HepG2 (cell line): ENCODE measurements around the gene AXIN1. TPM values are rescaled to one million over a fixed set of nuclear protein-coding genes. Genes with fewer than 3 reads are reported as not detected.
"Not testable (repeated sequence)": the region's sequence is repeated elsewhere in the genome, so short reads cannot be mapped to it uniquely, and the experiment has no call there.

Experiments used
- ATAC-seq: fragments of 200-7000 bp; cut with Tn5 transposase; 3 replicates; pipeline ENCODE4 v1.9.1; 2020; ENCODE audit warnings: mild to moderate bottlenecking, moderate library complexity
- BruUV-seq: library from RNA; stranded (reverse); fragments of 400-500 nt; replicated peaks from 2 replicates; lab custom pipeline; 2021; lab: Mats Ljungman, UMichigan
- CTCF ChIA-PET: fragments of 300-600 bp; formaldehyde crosslinking; extraction: SDS; loops from one replicate; lab custom pipeline; 2021; ENCODE audit warnings: low total read pairs, inconsistent platforms, low intra/inter-chr PET ratio; lab: Yijun Ruan, JAX
- POLR2A ChIA-PET: fragments of 350-600 bp; sonication (Branson Sonifier 250); formaldehyde crosslinking; loops from one replicate; lab custom pipeline; 2020; ENCODE audit warnings: antibody characterized with exemption, inconsistent platforms; lab: Yijun Ruan, JAX
- DNase-seq: peaks from one replicate; pipeline ENCODE4 v3.0.0-alpha.2; 2015; ENCODE audit warnings: low spot score
- FAIRE-seq: peaks from 3 replicates; lab custom pipeline; 2011; peaks lifted over from hg19 to GRCh38; lab: Jason Lieb, UNC
- H2AFZ ChIP-seq: one replicate; pipeline ENCODE4 v1.6.1; 2011; ENCODE audit warnings: low read length, inconsistent platforms
- H3K27ac ChIP-seq: fragments of 300-600 bp; 3 replicates; pipeline ENCODE4 v1.8.0; 2011; ENCODE audit warnings: mixed run types, mild to moderate bottlenecking, mixed read lengths, low read length, inconsistent platforms; ENCODE audit not compliant: insufficient read depth; ENCODE audit errors: extremely low read length
- H3K27me3 ChIP-seq, 2 experiments: fragments of 200-600 bp in 1 of 2; 2 replicates in 1 of 2; 3 replicates in 1 of 2; pipeline versions ENCODE4 v1.6.0 to v1.8.0; 2011; ENCODE audit warnings: low read length in 2 of 2, mild to moderate bottlenecking in 2 of 2, moderate library complexity in 2 of 2, inconsistent platforms in 1 of 2; ENCODE audit not compliant: insufficient read depth in 2 of 2, control insufficient read depth in 1 of 2
- H3K36me3 ChIP-seq, 2 experiments: fragments of 200-600 bp in 1 of 2; replicated peaks in 1 of 2; 2 replicates in 1 of 2; 3 replicates in 1 of 2; pipeline versions ENCODE4 v1.5.1 to v1.8.0; 2011; ENCODE audit warnings: low read length in 2 of 2, inconsistent platforms in 1 of 2; ENCODE audit not compliant: insufficient read depth in 2 of 2, control insufficient read depth in 1 of 2
- H3K4me1 ChIP-seq: 2 replicates; pipeline ENCODE4 v1.5.1; 2012; ENCODE audit warnings: low read length, inconsistent platforms; ENCODE audit not compliant: insufficient read depth
- H3K4me2 ChIP-seq: 2 replicates; pipeline ENCODE4 v1.6.0; 2011; ENCODE audit warnings: low read depth, low read length, inconsistent platforms
- H3K4me3 ChIP-seq, 3 experiments: fragments of 200-600 bp in 1 of 3; sonication (generic), shearing (Covaris generic) in 1 of 3; replicated peaks in 1 of 3; 2 replicates each; pipeline ENCODE4 v1.5.1; 2011 to 2016; ENCODE audit warnings: low read length in 3 of 3, inconsistent platforms in 2 of 3, low read depth in 2 of 3, mild to moderate bottlenecking in 2 of 3, control low read depth in 1 of 3, mixed read lengths in 1 of 3; ENCODE audit not compliant: insufficient read depth in 1 of 3
- H3K79me2 ChIP-seq: one replicate; pipeline ENCODE4 v1.6.1; 2011; ENCODE audit warnings: low read length, inconsistent platforms; ENCODE audit not compliant: insufficient read depth
- H3K9ac ChIP-seq: 2 replicates; pipeline ENCODE4 v1.6.0; 2011; ENCODE audit warnings: mild to moderate bottlenecking, low read depth, low read length, inconsistent platforms; ENCODE audit not compliant: insufficient read depth
- H3K9me3 ChIP-seq: 2 replicates; pipeline ENCODE4 v1.5.1; 2012; ENCODE audit warnings: mild to moderate bottlenecking, low read length
- H4K20me1 ChIP-seq: 2 replicates; pipeline ENCODE4 v1.6.0; 2011; ENCODE audit warnings: inconsistent platforms, mild to moderate bottlenecking, low read length, moderate library complexity; ENCODE audit not compliant: insufficient read depth
- CTCF ChIP-seq: sonication (generic); formaldehyde crosslinking; IDR thresholded peaks from 2 replicates; pipeline ENCODE4 v1.5.0; 2020; ENCODE audit warnings: mild to moderate bottlenecking, missing genetic modification reagents, moderate library complexity
- DRAP1 ChIP-seq: IDR thresholded peaks from 2 replicates; pipeline ENCODE4 v1.6.1; 2016; ENCODE audit warnings: missing genetic modification reagents, missing compliant biosample characterization
- FLYWCH1 ChIP-seq: sonication (generic); formaldehyde crosslinking; IDR thresholded peaks from 2 replicates; pipeline ENCODE4 v1.8.1; 2023; ENCODE audit warnings: mild to moderate bottlenecking, missing genetic modification reagents
- HNRNPH1 ChIP-seq: fragments of 200-400 bp; formaldehyde crosslinking; optimal IDR thresholded peaks from 2 replicates; pipeline ENCODE3; 2017; ENCODE audit warnings: mild to moderate bottlenecking, low read depth, low read length
- TARDBP ChIP-seq: sonication (generic); formaldehyde crosslinking; IDR thresholded peaks from 2 replicates; pipeline ENCODE4 v1.8.0; 2022; ENCODE audit warnings: mild to moderate bottlenecking, missing genetic modification reagents
- ZBTB46 ChIP-seq: sonication (generic); formaldehyde crosslinking; IDR thresholded peaks from 2 replicates; pipeline ENCODE4 v1.4.0; 2020; ENCODE audit warnings: mild to moderate bottlenecking, missing genetic modification reagents, borderline replicate concordance
- ZNF121 ChIP-seq: sonication (generic); formaldehyde crosslinking; IDR thresholded peaks from 2 replicates; pipeline ENCODE4 v1.5.0; 2020; ENCODE audit warnings: mild to moderate bottlenecking, missing genetic modification reagents
- ZNF441 ChIP-seq: sonication (generic); formaldehyde crosslinking; IDR thresholded peaks from 2 replicates; pipeline ENCODE4 v1.7.0; 2021; ENCODE audit warnings: missing genetic modification reagents, borderline replicate concordance
- ZNF562 ChIP-seq: sonication (generic); formaldehyde crosslinking; IDR thresholded peaks from 2 replicates; pipeline ENCODE4 v1.8.0; 2022; ENCODE audit warnings: missing genetic modification reagents, borderline replicate concordance
- ZNF598 ChIP-seq: sonication (generic); formaldehyde crosslinking; IDR thresholded peaks from 2 replicates; pipeline ENCODE4 v1.5.1; 2020; ENCODE audit warnings: mild to moderate bottlenecking, missing genetic modification reagents, borderline replicate concordance
- ZNF619 ChIP-seq: sonication (generic); formaldehyde crosslinking; IDR thresholded peaks from 2 replicates; pipeline ENCODE4 v1.4.0; 2020; ENCODE audit warnings: mild to moderate bottlenecking, missing genetic modification reagents
- ZNF746 ChIP-seq: sonication (generic); formaldehyde crosslinking; IDR thresholded peaks from 2 replicates; pipeline ENCODE4 v1.8.0; 2022; ENCODE audit warnings: mild to moderate bottlenecking, missing genetic modification reagents
- ZZZ3 ChIP-seq: sonication (generic); formaldehyde crosslinking; IDR thresholded peaks from 2 replicates; pipeline ENCODE4 v1.4.0; 2020; ENCODE audit warnings: missing genetic modification reagents, mild to moderate bottlenecking, borderline replicate concordance
- WGBS: methylation state at CpG from one replicate; pipeline ENCODE4 v1.1.6; 2017; ENCODE audit warnings: low lambda C conversion rate; 5-methylcytosine and 5-hydroxymethylcytosine counted together
- in situ Hi-C: cut with HindIII; loops from 2 replicates; pipeline ENCODE4 v1.10.0; 2017; ENCODE audit warnings: low pct_unique_long_range_greater_than_20kb; ENCODE audit not compliant: extremely low pct_ligation_motif_present
- intact Hi-C: fragments of 100-400 bp; cut with micrococcal nuclease; formaldehyde crosslinking; loops from one replicate; pipeline ENCODE4 v1.10.0; 2022; ENCODE audit not compliant: unreplicated experiment
- polyA plus RNA-seq, 8 experiments: library from polyadenylated mRNA; depleted of rRNA in 3 of 8; stranded (reverse) in 7 of 8; unstranded in 1 of 8; fragments of >200 nt; fragmentation: Illumina TruSeq in 4 of 8; extraction: Trizol in 4 of 8; gene quantifications; 2 replicates each; pipeline versions ENCODE4 v1.2.1 to v1.2.3, GENCODE V29; 2011 to 2016; ENCODE audit warnings: low read depth in 4 of 8, missing spikeins in 1 of 8, mixed read lengths in 1 of 8; ENCODE audit not compliant: insufficient read depth in 1 of 8
- total RNA-seq, 5 experiments: library from RNA; depleted of rRNA; stranded (reverse); fragments of >200 nt; fragmentation: Illumina TruSeq; extraction: Trizol; gene quantifications; 2 replicates each; pipeline ENCODE4 v1.2.3, GENCODE V29; 2016; ENCODE audit warnings: low read depth in 1 of 5

Gene AXIN1
- total and polyA plus RNA-seq, 2 of the 13 experiments (the other 11 are each of a cell fraction or from before 2014, with no cell fraction given) = 24.0 to 26.0 TPM

- Histone ChIP-seq H3K4me1 (peaks cover 63% of the 10 kb centered on the region), H4K20me1 (peaks cover 16% of the 10 kb centered on the region), H3K79me2 (peaks cover 74% of the 10 kb centered on the region), H3K36me3 (peaks cover 16 to 41% of the 10 kb centered on the region in 2 experiments)
- POLR2A ChIA-PET = interaction anchor here (1.1 kb wide), 1 partner anchor 113 kb away, joined by 3 read pairs; no protein-coding TSS in a partner anchor
- WGBS = 94% methylated on average over 10 of the region's 10 CpGs
- intact Hi-C loops, H2AFZ ChIP-seq, H3K27ac ChIP-seq, ATAC-seq, H3K4me2 ChIP-seq, H3K4me3 ChIP-seq, BruUV-seq, in situ Hi-C loops, CTCF ChIA-PET, DNase-seq, FAIRE-seq, H3K9ac ChIP-seq, H3K27me3 ChIP-seq, H3K9me3 ChIP-seq: not testable (repeated sequence)
- TF ChIP-seq ZNF121 (CRISPR knock-in tag) = peak; percentile 68
Observed at GRCh38 chr16:348495-348894, 4.0 kb downstream of the AXIN1 start.

GRCh38 chr16:347203-347602, 5.3 kb downstream of the AXIN1 start:
- peaks cover 86% of the 10 kb centered on the region for H3K79me2 ChIP-seq

More at GRCh38 chr16:347203-347602, 5.3 kb downstream of the AXIN1 start:
- no peak overlapping the region for H3K27ac ChIP-seq
- H3K4me3 ChIP-seq = no peak overlapping the region; a peak in 1 of 6 replicates
- TF ChIP-seq ZZZ3 (CRISPR knock-in tag) = no peak
- no peak for TF ChIP-seq ZBTB46 (CRISPR knock-in tag)
- no peak for TF ChIP-seq FLYWCH1 (CRISPR knock-in tag)
- no peak for TF ChIP-seq ZNF746 (CRISPR knock-in tag)
- TF ChIP-seq DRAP1 (CRISPR knock-in tag) = no peak
- no peak for TF ChIP-seq HNRNPH1
- TF ChIP-seq TARDBP (CRISPR knock-in tag) = no peak
- no peak for TF ChIP-seq ZNF598 (CRISPR knock-in tag)
- TF ChIP-seq ZNF441 (CRISPR knock-in tag) = no peak
- no peak for TF ChIP-seq CTCF (CRISPR knock-in tag)
- no peak for TF ChIP-seq ZNF619 (CRISPR knock-in tag)
- no peak for TF ChIP-seq ZNF562 (CRISPR knock-in tag)
- WGBS = 98% methylated on average over 5 of the region's 6 CpGs
- no peak overlapping the region for H3K4me2 ChIP-seq
- FAIRE-seq (no peak), ATAC-seq (no peak), DNase-seq (no peak)
- intact Hi-C loops = no loop called here
- ChIA-PET POLR2A (no interaction called here), CTCF (no interaction called here)
- BruUV-seq = no TSS peak
- H4K20me1 ChIP-seq = peaks cover 20% of the 10 kb centered on the region
- no peak overlapping the region for H3K9ac ChIP-seq
- H3K9me3 ChIP-seq = no peaks in the 10 kb centered on the region
- H3K4me1 ChIP-seq = peaks cover 74% of the 10 kb centered on the region
- no peaks in the 10 kb centered on the region for H3K27me3 ChIP-seq
- in situ Hi-C loops = no loop called here
- H3K36me3 ChIP-seq = peaks cover 16 to 41% of the 10 kb centered on the region in 2 experiments
- H2AFZ ChIP-seq = no peak overlapping the region
